Measurements from ENCODE around the gene FAM89A.

DNA sequence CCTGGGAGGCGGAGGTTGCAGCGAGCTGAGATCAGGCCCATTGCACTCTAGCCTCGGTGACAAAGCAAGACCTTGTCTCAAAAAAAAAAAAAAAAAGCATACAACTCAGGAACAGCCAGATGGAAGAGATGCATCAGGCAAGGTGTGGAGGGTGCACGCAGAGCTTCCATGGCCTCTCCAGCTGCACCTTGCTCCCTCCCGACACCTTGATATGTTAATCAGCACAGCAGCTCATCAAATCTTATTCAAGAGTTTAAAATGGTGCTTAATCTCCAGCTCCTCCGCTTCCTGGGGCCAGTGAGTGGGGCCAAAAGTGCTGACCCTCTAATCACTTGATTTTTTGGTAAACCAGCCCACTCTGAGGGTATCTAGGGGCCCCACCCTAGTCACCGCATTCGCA lies 29.3 kb upstream of the FAM89A start:
- TF ChIP-seq CTCF (conservative IDR thresholded peaks at IDR 0.05; ENCODE audit: low read length) (no peak), EZH2phosphoT487 (IDR thresholded peaks at IDR 0.05; ENCODE audit: borderline replicate concordance, low read depth, low read length) (no peak)
